Measurements from ENCODE around the gene PRR35. TPM values are rescaled to one million over a fixed set of nuclear protein-coding genes. Genes with fewer than 3 reads are reported as not detected.

Gene PRR35
- total and polyA plus RNA-seq, 7 donors: not detected

DNA sequence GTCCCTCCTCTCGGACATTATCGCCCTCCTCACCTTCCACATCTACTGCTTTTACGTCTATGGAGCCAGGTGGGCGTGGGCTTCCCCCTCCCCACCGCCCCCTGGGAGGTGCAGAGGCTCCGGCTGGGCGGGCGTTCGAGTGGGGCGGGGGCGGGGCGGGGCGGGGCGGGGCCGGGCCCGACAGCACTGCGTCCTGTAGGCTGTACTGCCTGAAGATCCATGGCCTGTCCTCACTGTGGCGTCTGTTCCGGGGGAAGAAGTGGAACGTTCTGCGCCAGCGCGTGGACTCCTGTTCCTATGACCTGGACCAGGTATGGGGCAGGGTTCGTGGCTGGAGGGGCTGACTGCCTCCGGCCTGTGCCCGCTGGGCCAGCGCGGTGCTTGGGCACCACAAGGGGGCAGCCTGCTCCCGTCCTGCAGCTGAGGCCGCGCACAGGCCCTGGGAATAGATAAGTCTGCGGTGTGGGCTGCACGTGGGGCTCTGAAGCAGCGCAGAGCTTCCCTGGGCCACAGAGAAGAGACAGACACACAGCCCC lies 18.7 kb downstream of the PRR35 start:
- 14 to 15% methylated on average over 34 of the region's 34 CpGs for WGBS, 2 donors
- intact Hi-C loops (cut with DNase I): no loop called here
- peak; percentile 85 for DNase-seq
- Histone ChIP-seq H3K27me3 (no peaks in the 10 kb centered on the region), H3K4me3 (peak overlapping the region in 1 of 4 donors; percentile 29), H3K4me1 (peaks cover 0 to 8% (median 2%) of the 10 kb centered on the region in 4 donors), H3K36me3 (peaks cover 0 to 25% (median 8%) of the 10 kb centered on the region in 4 donors), H3K9me3 (no peaks in the 10 kb centered on the region), H3K27ac (no peak overlapping the region)
- TF ChIP-seq, protein P1, sequence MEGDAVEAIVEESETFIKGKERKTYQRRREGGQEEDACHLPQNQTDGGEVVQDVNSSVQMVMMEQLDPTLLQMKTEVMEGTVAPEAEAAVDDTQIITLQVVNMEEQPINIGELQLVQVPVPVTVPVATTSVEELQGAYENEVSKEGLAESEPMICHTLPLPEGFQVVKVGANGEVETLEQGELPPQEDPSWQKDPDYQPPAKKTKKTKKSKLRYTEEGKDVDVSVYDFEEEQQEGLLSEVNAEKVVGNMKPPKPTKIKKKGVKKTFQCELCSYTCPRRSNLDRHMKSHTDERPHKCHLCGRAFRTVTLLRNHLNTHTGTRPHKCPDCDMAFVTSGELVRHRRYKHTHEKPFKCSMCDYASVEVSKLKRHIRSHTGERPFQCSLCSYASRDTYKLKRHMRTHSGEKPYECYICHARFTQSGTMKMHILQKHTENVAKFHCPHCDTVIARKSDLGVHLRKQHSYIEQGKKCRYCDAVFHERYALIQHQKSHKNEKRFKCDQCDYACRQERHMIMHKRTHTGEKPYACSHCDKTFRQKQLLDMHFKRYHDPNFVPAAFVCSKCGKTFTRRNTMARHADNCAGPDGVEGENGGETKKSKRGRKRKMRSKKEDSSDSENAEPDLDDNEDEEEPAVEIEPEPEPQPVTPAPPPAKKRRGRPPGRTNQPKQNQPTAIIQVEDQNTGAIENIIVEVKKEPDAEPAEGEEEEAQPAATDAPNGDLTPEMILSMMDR (IDR thresholded peaks at IDR 0.05): peak; percentile 72 to 80 (median 77)
- TF ChIP-seq POLR2AphosphoS5 (IDR thresholded peaks at IDR 0.05): peak in 1 of 4 donors; percentile 25
- no peak for TF ChIP-seq EP300 (IDR thresholded peaks at IDR 0.05)
- TF ChIP-seq POLR2A (IDR thresholded peaks at IDR 0.05): no peak

DNA sequence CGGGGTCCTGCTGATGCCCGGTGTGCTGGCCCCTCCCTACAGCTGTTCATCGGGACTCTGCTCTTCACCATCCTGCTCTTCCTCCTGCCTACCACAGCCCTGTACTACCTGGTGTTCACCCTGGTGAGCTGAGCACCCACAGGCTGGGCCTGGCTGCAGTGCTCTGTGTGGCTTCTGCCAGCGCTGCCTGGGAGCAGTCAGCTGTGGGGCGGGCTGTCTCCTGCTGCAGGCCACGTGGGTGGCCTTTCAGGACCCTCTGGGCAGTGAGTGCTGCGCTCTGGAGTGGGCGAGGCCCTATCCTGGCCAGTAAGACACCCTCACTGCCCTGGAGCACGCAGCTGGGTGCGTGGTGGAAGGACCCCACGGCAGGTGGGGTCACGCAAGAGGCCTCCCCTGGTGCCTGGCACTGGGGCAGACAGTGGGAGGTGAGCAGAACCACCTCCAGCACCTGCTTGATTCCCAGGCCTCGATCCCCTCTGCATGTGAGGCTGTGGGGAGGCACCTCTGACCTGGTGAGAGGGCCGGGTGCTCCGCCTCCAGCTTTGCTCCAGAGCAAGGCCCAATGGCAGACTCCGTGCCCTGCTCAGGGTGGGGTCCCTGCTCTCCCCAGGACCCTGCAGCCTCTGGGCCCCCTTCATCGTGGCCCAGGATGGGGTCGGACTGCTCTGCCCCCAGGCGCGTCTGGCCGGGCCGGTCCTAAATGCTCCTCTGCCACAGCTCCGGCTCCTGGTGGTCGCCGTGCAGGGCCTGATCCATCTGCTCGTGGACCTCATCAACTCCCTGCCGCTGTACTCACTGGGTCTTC lies 20.1 kb downstream of the PRR35 start:
- Histone ChIP-seq H3K9me3 (no peaks in the 10 kb centered on the region), H3K4me3 (no peak overlapping the region), H3K27me3 (peaks cover 0 to 3% (median 1%) of the 10 kb centered on the region in 3 donors), H3K36me3 (peaks cover 0 to 11% (median under 1%) of the 10 kb centered on the region in 4 donors), H3K27ac (no peak overlapping the region), H3K4me1 (peaks cover 0 to 8% (median 2%) of the 10 kb centered on the region in 4 donors)
- TF ChIP-seq POLR2A (IDR thresholded peaks at IDR 0.05): no peak
- 91 to 95% methylated on average over 27 of the region's 27 CpGs for WGBS, 2 donors
- no peak for DNase-seq
- intact Hi-C loops (cut with DNase I): no loop called here

DNA sequence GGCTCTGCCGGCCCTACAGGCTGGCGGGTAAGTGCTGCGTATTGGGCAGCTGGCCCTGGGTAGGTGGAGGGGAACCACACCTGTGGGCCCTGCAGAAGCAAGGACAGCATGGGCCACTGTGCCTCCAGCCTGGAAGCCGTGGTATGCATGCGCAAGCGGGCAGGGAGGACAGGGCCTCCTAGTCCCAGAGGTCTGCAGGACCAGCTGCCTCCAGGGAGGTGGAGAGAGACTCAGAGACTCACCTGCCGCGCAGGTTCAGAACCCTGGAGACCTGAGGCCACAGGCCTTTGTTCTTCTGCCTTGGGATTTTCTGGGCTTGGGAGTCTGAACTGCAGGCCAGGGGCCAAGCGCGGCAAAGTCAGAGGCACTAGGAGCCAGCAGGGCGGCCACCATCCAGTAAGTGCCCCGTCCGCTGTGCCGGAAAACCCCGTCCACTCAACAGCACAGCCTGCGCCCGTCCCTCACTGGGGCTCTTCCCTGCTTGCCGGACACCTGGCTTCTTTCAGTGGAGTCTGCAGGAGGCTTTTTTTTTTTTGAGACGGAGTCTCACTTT lies 20.8 kb downstream of the PRR35 start:
- WGBS, 2 donors: 97 to 98% methylated on average over 19 of the region's 19 CpGs
- intact Hi-C loops (cut with DNase I): no loop called here
- H3K9me3 ChIP-seq: no peaks in the 10 kb centered on the region
- H3K27ac ChIP-seq: no peak overlapping the region
- TF ChIP-seq EP300 (IDR thresholded peaks at IDR 0.05) (no peak), POLR2AphosphoS5 (IDR thresholded peaks at IDR 0.05) (no peak), POLR2A (IDR thresholded peaks at IDR 0.05) (no peak)
- TF ChIP-seq, protein P1 (IDR thresholded peaks at IDR 0.05): no peak
- peaks cover 0 to 4% (median 0%) of the 10 kb centered on the region in 4 donors for H3K36me3 ChIP-seq
- H3K4me3 ChIP-seq: no peak overlapping the region
- no peak for DNase-seq
- peaks cover 0 to 8% (median 2%) of the 10 kb centered on the region in 4 donors for H3K4me1 ChIP-seq
- peaks cover 0 to 7% (median 3%) of the 10 kb centered on the region in 3 donors for H3K27me3 ChIP-seq

DNA sequence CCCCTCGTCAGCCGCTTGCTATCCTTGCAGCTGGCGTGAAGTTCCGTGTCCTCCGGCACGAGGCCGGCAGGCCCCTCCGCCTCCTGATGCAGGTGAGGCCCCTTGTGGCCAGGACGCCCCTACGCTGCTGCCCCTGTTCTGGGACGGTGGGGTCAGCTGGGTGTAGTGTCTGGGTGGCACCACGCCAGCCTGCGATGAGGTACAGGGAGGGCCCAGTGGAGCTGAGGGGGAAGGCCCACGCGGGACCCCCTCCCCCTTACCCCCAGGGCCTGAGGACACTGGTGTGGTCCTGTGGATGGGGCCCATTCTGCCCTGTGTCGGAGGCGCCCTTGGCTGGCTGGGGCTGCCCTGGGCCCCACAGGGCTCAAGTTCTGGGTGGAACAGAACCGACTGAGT lies 22.0 kb downstream of the PRR35 start:
- 85 to 94% methylated on average over 18 of the region's 18 CpGs for WGBS, 2 donors

More for the DNA sequence above, 22.0 kb downstream of the PRR35 start:
- Histone ChIP-seq H3K27me3 (peaks cover 0 to 7% (median 3%) of the 10 kb centered on the region in 3 donors), H3K9me3 (no peaks in the 10 kb centered on the region), H3K4me1 (peaks cover 0 to 10% (median 6%) of the 10 kb centered on the region in 4 donors), H3K27ac (no peak overlapping the region), H3K4me3 (no peak overlapping the region), H3K36me3 (peaks cover 0 to 3% (median 0%) of the 10 kb centered on the region in 4 donors)
- intact Hi-C loops (cut with DNase I): no loop called here
- TF ChIP-seq EP300 (IDR thresholded peaks at IDR 0.05) (no peak), POLR2A (IDR thresholded peaks at IDR 0.05) (no peak), POLR2AphosphoS5 (IDR thresholded peaks at IDR 0.05) (no peak)
- TF ChIP-seq, protein P1 (IDR thresholded peaks at IDR 0.05): no peak
- DNase-seq: no peak

Data from sigmoid colon (tissue), 7 donors.